ENCODE results near the gene RNF150.

Gene RNF150

GRCh38 chr4:141004823-141005222 is 128.4 kb downstream of the RNF150 start:
- Histone ChIP-seq H3K4me3 (ENCODE audit: insufficient read length, low read depth) (no peak overlapping the region), H3K9me3 (ENCODE audit: insufficient read depth, low read length) (no peaks in the 10 kb centered on the region), H3K4me1 (ENCODE audit: insufficient read depth, insufficient read length) (no peaks in the 10 kb centered on the region), H3K36me3 (ENCODE audit: insufficient read depth, insufficient read length, low read length) (no peaks in the 10 kb centered on the region), H3K27me3 (ENCODE audit: insufficient read depth, insufficient read length) (no peaks in the 10 kb centered on the region), H3K9ac (ENCODE audit: insufficient read length, low read depth) (no peak overlapping the region)
- DNase-seq (ENCODE audit: low read depth, low spot score), result no peak
- TF ChIP-seq SUZ12 (IDR thresholded peaks at IDR 0.05; ENCODE audit: extremely low read depth, insufficient read depth, insufficient read length) (no peak), ZNF274 (IDR thresholded peaks at IDR 0.05; ENCODE audit: low read depth, low read length) (no peak), YY1 (IDR thresholded peaks at IDR 0.05; ENCODE audit: insufficient read depth, insufficient read length) (no peak)

- Histone ChIP-seq H3K9me3 (ENCODE audit: insufficient read depth, low read length) (no peaks in the 10 kb centered on the region), H3K9ac (ENCODE audit: insufficient read length, low read depth) (no peak overlapping the region), H3K27me3 (ENCODE audit: insufficient read depth, insufficient read length) (no peaks in the 10 kb centered on the region), H3K36me3 (ENCODE audit: insufficient read depth, insufficient read length, low read length) (no peaks in the 10 kb centered on the region), H3K4me1 (ENCODE audit: insufficient read depth, insufficient read length) (no peaks in the 10 kb centered on the region), H3K4me3 (ENCODE audit: insufficient read length, low read depth) (no peak overlapping the region)
- TF ChIP-seq SUZ12 (IDR thresholded peaks at IDR 0.05; ENCODE audit: extremely low read depth, insufficient read depth, insufficient read length), result no peak
- DNase-seq (ENCODE audit: low read depth, low spot score), result no peak
Measured at GRCh38 chr4:141003193-141003592, 130.1 kb downstream of the RNF150 start.

- H3K4me1 ChIP-seq (ENCODE audit: insufficient read depth, insufficient read length), result no peaks in the 10 kb centered on the region
- TF ChIP-seq SUZ12 (IDR thresholded peaks at IDR 0.05; ENCODE audit: extremely low read depth, insufficient read depth, insufficient read length), result no peak
- no peak for TF ChIP-seq YY1 (IDR thresholded peaks at IDR 0.05; ENCODE audit: insufficient read depth, insufficient read length)
- no peak for TF ChIP-seq ZNF274 (IDR thresholded peaks at IDR 0.05; ENCODE audit: low read depth, low read length)
- H3K36me3 ChIP-seq (ENCODE audit: insufficient read depth, insufficient read length, low read length), result no peaks in the 10 kb centered on the region
- H3K9ac ChIP-seq (ENCODE audit: insufficient read length, low read depth), result no peak overlapping the region
- H3K9me3 ChIP-seq (ENCODE audit: insufficient read depth, low read length), result no peaks in the 10 kb centered on the region
- H3K27me3 ChIP-seq (ENCODE audit: insufficient read depth, insufficient read length), result no peaks in the 10 kb centered on the region
- no peak overlapping the region for H3K4me3 ChIP-seq (ENCODE audit: insufficient read length, low read depth)
- no peak for DNase-seq (ENCODE audit: low read depth, low spot score)
Measured at GRCh38 chr4:141002323-141002805, 130.9 kb downstream of the RNF150 start.

- Histone ChIP-seq H3K27me3 (ENCODE audit: insufficient read depth, insufficient read length) (no peaks in the 10 kb centered on the region), H3K9ac (ENCODE audit: insufficient read length, low read depth) (no peak overlapping the region), H3K9me3 (ENCODE audit: insufficient read depth, low read length) (no peaks in the 10 kb centered on the region), H3K4me1 (ENCODE audit: insufficient read depth, insufficient read length) (no peaks in the 10 kb centered on the region), H3K36me3 (ENCODE audit: insufficient read depth, insufficient read length, low read length) (no peaks in the 10 kb centered on the region), H3K4me3 (ENCODE audit: insufficient read length, low read depth) (no peak overlapping the region)
- TF ChIP-seq SUZ12 (IDR thresholded peaks at IDR 0.05; ENCODE audit: extremely low read depth, insufficient read depth, insufficient read length), result no peak
- no peak for TF ChIP-seq ZNF274 (IDR thresholded peaks at IDR 0.05; ENCODE audit: low read depth, low read length)
- TF ChIP-seq YY1 (IDR thresholded peaks at IDR 0.05; ENCODE audit: insufficient read depth, insufficient read length), result no peak
- no peak for DNase-seq (ENCODE audit: low read depth, low spot score)
Measured at GRCh38 chr4:140996766-140997165, 136.5 kb downstream of the RNF150 start.

- TF ChIP-seq SUZ12 (IDR thresholded peaks at IDR 0.05; ENCODE audit: extremely low read depth, insufficient read depth, insufficient read length) (no peak), YY1 (IDR thresholded peaks at IDR 0.05; ENCODE audit: insufficient read depth, insufficient read length) (no peak), ZNF274 (IDR thresholded peaks at IDR 0.05; ENCODE audit: low read depth, low read length) (no peak)
- H3K9ac ChIP-seq (ENCODE audit: insufficient read length, low read depth), result no peak overlapping the region
- H3K4me3 ChIP-seq (ENCODE audit: insufficient read length, low read depth), result no peak overlapping the region
- H3K36me3 ChIP-seq (ENCODE audit: insufficient read depth, insufficient read length, low read length), result no peaks in the 10 kb centered on the region
- no peaks in the 10 kb centered on the region for H3K27me3 ChIP-seq (ENCODE audit: insufficient read depth, insufficient read length)
- DNase-seq (ENCODE audit: low read depth, low spot score), result no peak
- no peaks in the 10 kb centered on the region for H3K4me1 ChIP-seq (ENCODE audit: insufficient read depth, insufficient read length)
- no peaks in the 10 kb centered on the region for H3K9me3 ChIP-seq (ENCODE audit: insufficient read depth, low read length)
Measured at GRCh38 chr4:140995058-140995457, 138.2 kb downstream of the RNF150 start.

GRCh38 chr4:140994015-140994414 is 139.3 kb downstream of the RNF150 start:
- Histone ChIP-seq H3K27me3 (ENCODE audit: insufficient read depth, insufficient read length) (no peaks in the 10 kb centered on the region), H3K9ac (ENCODE audit: insufficient read length, low read depth) (no peak overlapping the region), H3K9me3 (ENCODE audit: insufficient read depth, low read length) (no peaks in the 10 kb centered on the region), H3K4me3 (ENCODE audit: insufficient read length, low read depth) (no peak overlapping the region), H3K4me1 (ENCODE audit: insufficient read depth, insufficient read length) (no peaks in the 10 kb centered on the region), H3K36me3 (ENCODE audit: insufficient read depth, insufficient read length, low read length) (no peaks in the 10 kb centered on the region)
- no peak for TF ChIP-seq YY1 (IDR thresholded peaks at IDR 0.05; ENCODE audit: insufficient read depth, insufficient read length)
- TF ChIP-seq SUZ12 (IDR thresholded peaks at IDR 0.05; ENCODE audit: extremely low read depth, insufficient read depth, insufficient read length), result no peak
- no peak for DNase-seq (ENCODE audit: low read depth, low spot score)

- Histone ChIP-seq H3K9me3 (ENCODE audit: insufficient read depth, low read length) (no peaks in the 10 kb centered on the region), H3K4me3 (ENCODE audit: insufficient read length, low read depth) (no peak overlapping the region), H3K27me3 (ENCODE audit: insufficient read depth, insufficient read length) (no peaks in the 10 kb centered on the region), H3K9ac (ENCODE audit: insufficient read length, low read depth) (no peak overlapping the region), H3K36me3 (ENCODE audit: insufficient read depth, insufficient read length, low read length) (no peaks in the 10 kb centered on the region), H3K4me1 (ENCODE audit: insufficient read depth, insufficient read length) (no peaks in the 10 kb centered on the region)
- DNase-seq (ENCODE audit: low read depth, low spot score), result no peak
- TF ChIP-seq ZNF274 (IDR thresholded peaks at IDR 0.05; ENCODE audit: low read depth, low read length) (no peak), SUZ12 (IDR thresholded peaks at IDR 0.05; ENCODE audit: extremely low read depth, insufficient read depth, insufficient read length) (no peak)
Measured at GRCh38 chr4:140993370-140993769, 139.9 kb downstream of the RNF150 start.

- TF ChIP-seq ZNF274 (IDR thresholded peaks at IDR 0.05; ENCODE audit: low read depth, low read length) (no peak), YY1 (IDR thresholded peaks at IDR 0.05; ENCODE audit: insufficient read depth, insufficient read length) (no peak), SUZ12 (IDR thresholded peaks at IDR 0.05; ENCODE audit: extremely low read depth, insufficient read depth, insufficient read length) (no peak)
- no peaks in the 10 kb centered on the region for H3K9me3 ChIP-seq (ENCODE audit: insufficient read depth, low read length)
- no peaks in the 10 kb centered on the region for H3K27me3 ChIP-seq (ENCODE audit: insufficient read depth, insufficient read length)
Measured at GRCh38 chr4:140989944-140990343, 143.3 kb downstream of the RNF150 start.

More at GRCh38 chr4:140989944-140990343, 143.3 kb downstream of the RNF150 start:
- Histone ChIP-seq H3K4me1 (ENCODE audit: insufficient read depth, insufficient read length) (no peaks in the 10 kb centered on the region), H3K36me3 (ENCODE audit: insufficient read depth, insufficient read length, low read length) (no peaks in the 10 kb centered on the region), H3K4me3 (ENCODE audit: insufficient read length, low read depth) (no peak overlapping the region), H3K9ac (ENCODE audit: insufficient read length, low read depth) (no peak overlapping the region)
- no peak for DNase-seq (ENCODE audit: low read depth, low spot score)

Measured in NT2/D1 (cell line).